Stimulated activated CD8-positive, alpha-beta memory T cell treated with anti-CD3 and anti-CD28 coated beads, Interleukin-4, amount 100 ng/mL, for 4 hours (primary cell): ENCODE results near the gene TEX53.

Experiments used
- DNase-seq, 2 donors: peaks; one replicate each; pipeline ENCODE4 v3.0.0-alpha.2; 2020; ENCODE audit warnings: low read depth in 2 of 2, low spot score in 1 of 2

Gene TEX53

DNA sequence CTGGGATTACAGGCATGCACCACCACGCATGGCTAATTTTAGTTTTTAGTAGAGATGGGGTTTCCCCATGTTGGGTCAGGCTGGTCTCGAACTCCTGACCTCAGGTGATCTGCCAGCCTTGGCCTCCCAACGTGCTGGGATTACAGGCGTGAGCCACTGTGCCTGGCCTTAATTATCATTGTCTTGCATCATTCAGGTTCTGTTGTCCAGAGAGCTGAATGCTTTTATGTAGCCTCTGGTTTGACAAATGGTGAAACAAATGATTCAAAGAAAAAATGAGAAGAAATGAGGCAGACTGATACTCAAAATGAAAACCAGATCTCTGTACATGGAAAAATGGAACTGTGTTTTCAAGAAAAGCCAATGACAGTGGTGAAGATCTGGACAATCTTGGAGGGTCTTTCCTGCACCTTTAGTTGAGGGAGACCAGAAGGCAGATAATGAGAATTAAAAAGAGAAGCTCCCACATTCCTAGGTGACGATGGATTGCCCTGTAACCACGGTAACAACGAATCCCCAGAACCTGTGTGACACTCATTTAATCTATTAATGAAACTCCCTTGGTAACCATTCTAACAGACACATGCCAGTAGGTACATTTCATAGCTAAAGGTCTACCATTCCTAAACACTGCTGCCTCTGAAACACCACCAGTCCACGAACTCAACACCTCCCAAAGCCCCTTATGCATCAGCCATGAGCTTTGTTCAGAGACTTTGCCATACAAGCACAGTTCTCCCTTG is 22.8 kb upstream of the TEX53 start:
- no peak for DNase-seq

DNA sequence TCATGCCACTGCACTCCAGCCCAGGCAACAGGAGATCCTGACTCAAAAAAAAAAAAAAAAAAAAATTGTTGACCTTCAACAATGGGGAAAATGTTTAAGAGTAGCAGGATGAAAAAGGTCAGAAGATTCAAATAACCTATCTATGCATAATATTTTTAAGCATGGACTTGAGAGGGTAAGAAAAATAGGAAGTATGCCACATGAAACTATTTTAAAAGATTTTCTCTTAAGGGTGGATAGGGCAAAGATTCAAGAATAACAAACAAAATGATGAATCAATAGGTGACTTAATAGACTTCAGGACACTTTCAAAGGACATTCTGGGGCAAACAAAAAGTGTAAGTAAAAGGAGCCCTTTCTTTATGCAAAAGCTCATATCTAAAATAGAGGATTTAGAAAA is 21.2 kb upstream of the TEX53 start:
- DNase-seq, result no peak

DNA sequence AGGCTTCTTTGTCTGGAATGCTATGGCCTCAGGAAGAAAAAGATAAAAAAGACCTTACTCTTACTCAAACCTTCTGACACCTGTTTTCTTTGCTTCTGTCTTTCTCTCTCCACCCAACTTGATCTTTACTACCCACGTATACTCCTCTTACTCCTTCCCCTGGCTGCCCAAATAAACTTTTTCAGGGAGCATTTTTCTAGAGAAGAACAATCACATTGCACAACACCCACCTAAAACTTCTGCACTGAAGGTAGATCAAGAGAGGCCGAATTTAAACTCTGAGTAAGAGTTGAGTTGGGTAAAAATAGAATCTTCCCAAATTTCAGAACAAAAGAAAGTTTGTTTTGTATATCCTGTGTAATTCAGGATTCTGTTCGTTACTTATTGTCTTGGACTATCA is 20.5 kb upstream of the TEX53 start:
- DNase-seq, result no peak

DNA sequence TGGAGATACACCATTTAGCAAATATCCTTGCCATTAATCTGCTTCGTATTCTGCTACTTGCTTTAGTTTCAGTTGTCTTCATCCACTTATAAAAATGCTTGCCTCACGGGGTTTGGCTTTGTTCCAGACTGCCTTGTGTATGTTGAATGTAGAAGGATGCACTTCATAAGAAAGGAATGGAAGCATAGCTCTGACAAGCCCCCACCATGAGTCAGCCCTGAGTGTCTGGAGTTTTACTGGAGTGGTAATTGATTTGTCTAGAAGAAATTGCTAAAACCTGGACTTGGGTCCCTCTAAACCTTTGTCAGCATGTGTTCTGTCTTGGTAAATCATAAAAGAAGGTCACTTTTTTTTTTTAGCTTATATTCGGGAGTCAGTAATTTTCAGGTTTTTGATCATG is 19.8 kb upstream of the TEX53 start:
- DNase-seq, result no peak

DNA sequence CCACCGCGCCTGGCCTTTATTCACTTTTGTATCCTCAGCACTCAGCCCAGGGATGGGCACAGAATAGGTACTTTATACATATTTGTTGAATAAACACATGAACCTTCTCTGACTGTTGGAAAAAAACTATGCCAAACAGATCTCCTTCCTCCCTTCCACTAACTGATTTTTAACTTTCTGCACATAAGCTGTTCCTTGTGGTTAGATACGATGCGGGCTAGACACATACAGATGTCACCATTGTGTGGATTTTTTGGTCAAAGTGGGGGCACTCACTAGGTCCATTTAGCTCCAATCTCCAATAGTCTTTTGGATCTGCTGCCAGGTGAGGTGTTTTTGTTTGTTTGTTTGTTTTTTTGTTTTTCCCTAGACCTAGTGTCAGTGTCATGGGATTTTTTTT is 19.3 kb upstream of the TEX53 start:
- no peak for DNase-seq

DNA sequence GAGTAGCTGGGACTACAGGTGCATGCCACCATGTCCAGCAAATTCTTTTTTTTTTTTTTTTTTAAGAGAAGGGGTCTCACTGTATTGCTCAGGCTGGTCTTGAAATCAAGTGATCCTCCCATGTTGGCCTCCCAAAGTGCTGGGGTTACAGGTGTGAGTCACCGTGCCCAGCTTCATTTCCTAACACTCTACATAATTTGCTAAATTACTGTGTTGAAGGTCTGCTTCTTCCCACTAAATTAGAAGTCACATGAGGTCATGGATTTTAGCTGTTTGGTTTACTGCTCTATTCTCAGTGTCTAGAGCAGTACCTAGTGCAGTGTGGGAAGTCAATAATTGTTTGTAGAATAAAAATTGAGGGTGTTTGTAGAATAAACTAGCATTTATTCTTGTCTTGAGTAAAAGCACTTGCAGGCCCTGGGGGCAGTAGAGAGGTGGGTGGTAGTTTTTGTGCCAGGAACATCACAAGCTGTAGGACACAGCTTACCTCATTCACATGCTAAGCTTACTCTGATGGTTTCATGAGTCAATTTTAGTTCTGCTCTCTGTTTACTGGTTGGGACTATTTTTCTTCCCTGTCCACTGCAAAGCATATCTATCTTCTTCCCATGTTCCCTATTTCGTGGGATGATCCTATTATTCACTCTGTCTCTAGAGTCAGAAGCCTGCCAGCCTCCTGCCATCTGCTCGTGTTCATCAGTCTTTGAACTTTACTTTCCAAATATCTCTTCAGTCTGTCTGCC is 17.4 kb upstream of the TEX53 start:
- no peak for DNase-seq

DNA sequence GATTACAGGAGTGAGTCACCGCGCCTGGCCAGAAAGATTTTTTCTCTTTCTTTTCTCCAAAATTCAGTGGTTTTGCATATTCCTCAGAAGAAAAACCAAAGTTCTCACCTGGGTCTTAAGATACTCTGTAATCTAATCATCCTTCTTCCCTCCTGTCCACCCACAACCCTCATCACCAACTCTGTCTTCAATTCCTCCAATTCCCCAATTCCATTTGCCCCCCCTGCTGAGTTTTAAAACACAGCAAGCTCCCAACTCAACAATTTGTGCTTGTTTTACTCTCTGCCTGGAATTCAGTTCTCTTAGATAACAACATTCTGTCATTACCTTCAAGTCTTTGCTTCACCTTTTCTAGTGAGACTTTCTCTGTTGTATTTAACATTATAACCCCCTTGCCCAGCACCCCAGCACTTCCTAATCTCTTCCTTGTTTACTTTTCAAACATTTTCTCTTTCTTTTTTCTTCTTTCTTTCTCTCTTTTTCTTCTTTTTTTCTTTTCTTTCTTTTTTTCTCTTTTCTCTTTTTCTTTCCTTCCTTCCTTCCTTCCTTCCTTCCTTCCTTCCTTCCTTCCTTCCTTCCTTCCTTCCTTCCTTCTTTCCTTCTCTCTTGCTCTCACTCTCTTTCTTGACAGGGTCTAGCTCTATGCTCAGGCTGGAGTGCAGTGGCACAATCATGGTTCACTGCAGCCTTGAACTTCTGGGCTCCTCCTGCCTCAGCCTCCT is 16.6 kb upstream of the TEX53 start:
- no peak for DNase-seq

DNA sequence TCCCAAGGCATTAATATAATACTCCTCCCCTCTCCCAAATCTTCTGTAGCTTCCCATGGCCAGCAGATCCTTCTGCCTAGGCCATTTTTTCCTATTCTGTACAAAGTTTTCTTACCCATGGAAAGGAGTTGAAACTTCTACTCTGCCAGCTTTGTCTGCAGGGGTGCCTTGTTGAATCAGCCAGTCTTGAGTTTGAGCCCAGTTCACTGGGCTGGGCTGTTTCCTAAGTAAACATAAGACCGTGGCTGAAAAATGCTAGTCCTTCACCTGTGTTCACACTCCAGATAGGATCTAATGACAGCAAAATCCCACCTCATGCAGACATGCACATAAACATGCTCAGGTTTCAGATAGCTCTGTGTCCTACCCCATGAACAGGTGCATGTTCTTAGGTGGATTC is 14.0 kb upstream of the TEX53 start:
- DNase-seq, result no peak

DNA sequence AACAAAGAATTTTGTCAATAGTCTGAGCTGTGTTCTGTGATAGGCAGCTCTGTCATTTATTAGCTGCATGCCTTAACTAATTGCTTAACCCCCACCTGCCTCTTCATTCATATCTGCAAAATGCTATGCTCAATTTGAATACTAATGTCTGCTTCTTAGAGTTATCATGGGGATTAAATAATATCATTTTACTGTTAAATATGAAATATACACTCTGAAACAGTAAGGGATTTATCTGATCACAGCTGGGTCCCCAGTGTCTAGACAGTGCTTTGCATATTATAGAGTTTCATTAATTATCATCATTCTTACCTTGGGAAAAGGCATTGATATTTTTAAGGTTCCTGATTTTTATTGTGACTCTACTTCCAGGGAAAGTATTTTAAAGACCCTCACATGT is 12.4 kb upstream of the TEX53 start:
- no peak for DNase-seq

DNA sequence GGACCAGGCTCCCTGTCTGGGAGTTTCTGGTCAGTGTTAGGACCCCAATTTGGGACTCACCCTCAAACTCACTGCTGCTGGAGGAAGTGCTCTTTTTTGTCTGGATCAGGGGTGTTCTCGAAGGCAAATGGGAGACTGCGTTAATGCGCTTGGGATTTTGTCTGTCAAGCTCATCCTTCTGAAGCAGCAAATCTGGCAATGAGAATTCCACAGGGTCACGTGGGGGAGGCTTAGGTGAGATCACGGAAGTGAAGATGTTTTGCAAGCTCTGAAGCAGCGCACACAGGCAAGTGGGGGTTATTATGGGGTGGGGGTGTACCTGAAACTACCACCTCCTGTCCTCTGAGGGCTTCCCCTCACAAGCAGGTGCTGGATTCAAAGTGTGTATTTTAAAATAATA is 10.5 kb upstream of the TEX53 start:
- no peak for DNase-seq

DNA sequence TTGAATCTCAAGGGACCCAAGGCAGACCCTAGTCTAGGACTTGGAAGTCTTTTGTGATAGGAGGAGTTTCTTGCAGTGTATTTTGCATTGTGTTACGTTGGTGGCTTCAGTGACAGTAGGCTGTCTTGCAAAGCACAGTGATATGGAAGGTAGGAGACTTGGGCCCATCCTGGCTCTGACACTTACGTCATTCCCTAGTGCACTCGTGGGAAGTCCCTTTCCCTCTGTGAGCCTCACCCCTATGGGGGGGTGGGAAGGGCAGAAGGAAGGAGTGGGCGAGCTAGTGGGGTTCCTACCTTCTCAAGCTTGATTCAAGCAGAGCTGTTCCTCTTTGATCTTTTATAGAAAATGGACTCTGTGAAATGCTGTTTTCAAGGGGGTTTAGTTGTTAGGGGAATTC is 9.2 kb upstream of the TEX53 start:
- DNase-seq, result peak in 1 of 2 donors; percentile 6

DNA sequence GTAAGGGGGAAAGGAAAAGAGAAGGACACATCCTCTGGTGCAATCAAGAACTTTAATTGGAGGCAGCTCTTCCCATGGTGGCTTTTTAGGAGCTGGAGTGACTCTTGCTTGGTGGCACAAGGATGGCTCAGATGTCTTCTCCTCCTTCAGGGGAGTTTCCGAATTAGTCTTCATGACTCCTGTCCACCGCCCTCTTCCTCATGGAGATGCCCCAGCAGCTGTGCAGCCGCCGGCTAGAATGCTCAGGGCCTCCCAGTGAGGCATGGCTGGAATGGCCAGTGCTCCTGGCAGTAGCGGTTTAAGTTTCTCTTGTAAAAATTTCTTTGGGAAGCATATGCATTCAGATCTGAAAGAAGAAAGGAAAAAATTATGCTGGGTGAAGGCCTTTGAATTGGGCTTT is 8.8 kb upstream of the TEX53 start:
- DNase-seq, result no peak

DNA sequence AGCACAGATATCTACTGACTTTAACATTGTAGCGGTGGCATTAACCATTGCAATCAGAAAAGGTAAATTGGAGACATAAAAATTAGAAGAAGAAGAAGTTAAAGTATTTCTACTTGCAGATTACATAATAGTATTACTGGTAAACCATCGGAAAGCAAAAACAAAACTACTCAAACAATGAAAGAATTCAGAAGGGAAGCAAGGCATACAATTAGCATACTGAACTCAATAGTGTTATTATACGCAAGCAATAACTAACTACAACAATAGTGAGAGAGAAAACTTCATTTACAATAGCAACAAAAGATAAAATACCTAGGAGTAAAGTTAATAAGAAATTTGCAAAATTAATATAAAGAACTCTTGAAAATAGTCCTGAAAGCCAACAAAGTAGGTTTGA is 6.6 kb upstream of the TEX53 start:
- no peak for DNase-seq

DNA sequence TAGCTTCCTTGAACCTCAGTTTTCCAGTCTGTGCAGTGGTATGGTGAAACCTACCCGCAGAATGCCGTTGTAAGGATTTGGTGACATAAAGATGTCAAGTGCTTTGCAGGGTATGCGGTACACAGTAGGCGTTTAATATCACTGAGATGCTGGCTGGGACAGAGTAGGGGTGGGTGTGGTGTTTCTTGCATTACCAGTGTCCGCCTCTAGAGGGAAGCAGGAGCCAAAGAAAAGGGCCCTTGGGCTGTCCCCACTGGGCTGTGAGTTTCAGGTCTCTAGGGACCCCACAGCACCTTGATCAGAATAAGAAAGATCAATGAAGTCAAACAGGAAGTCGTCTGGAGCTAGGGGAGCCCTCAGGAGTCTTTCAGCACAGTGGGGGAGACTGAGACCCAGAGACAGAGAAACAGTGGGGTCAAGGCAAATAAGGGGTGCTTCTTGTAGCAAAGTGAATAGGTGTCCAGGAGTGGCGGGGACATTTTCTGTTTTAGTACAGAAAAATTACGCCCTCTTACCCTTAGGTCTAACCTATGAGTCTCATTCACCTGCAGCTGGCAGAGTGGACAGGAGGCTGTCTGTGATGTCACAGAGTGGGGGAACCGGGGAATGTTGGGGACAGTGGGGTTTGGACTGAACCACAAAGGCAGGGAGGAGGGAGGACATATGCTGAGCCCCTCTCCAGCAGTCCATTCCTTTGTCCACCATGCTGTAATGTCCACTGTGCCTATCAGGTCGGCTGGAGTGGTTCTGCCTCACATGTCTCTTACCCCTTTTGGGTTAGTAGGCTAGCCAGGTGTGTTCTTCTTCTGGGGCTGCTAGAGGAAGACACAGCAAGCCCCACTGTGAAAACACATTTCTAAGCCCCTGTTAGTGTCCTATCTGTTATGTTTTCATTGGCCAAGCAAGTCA is 4.7 kb upstream of the TEX53 start:
- DNase-seq, result peak; percentile 25 to 43

DNA sequence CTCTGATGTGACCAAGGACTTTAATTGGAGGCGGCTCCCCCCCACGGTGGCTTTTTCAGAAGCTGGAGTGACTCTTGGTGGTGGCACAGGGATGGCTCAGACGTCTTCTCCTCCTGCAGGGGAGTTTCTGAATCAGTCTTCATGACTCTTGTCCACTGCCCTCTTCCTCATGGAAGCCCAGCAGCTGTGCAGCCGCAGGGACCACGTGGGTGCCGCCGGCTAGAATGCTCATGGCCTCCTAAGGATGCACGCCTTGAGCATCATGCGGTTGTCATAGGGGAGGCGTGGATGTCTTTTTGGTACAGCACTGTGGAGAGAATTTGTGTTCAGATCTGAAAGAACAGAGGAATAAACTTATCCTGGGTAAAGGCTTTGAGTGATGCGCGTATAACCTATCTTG is 1.3 kb downstream of the TEX53 start:
- DNase-seq, result no peak

DNA sequence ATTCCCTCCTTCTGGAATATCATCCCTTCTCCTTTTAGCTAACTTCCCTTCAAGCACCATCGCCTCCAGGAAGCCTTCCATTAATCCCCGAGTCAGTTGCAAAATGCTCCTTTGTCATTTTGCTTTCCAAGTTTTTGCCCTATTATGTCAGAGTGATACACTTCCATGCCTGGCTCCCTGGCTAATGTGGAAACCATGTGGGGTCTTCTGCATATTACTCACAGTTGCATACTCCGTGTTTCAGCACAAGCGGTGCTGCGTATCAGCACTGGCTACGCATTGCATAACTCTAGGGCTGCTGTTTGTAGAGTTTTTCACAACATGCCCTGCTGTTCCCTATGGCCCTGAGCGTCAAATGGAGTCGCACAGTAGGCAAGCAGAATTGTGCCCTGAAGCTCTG is 1.9 kb downstream of the TEX53 start:
- DNase-seq, result no peak

DNA sequence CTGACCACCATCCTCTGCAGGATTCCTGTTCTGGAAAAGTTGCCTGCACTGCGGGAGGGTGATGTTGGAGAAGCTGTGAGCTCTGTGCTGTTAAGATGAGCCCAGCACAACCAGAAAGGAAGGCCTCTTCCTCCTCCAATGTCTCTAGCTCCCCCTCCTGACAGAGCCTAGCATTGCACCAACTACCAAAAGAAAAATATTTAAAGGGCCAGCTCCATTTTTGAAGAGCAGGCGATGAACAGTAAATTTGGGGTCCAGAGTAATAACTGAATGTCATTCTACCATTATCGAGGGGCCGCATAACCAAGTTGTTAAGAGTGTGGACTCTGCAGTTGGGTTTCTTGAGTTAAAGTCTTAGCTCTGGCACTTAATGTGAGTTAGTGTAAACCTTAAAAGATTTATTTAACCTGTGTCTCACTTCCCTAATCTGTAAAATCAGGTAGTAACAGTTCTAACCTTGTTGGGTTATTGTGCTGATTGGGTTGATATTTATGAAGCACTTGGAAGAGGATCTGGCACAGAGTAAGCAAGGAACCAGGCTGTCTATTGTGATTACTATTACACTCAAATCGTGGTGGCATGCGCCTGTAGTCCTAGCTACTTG is 3.9 kb downstream of the TEX53 start:
- peak; percentile 31 to 73 for DNase-seq

DNA sequence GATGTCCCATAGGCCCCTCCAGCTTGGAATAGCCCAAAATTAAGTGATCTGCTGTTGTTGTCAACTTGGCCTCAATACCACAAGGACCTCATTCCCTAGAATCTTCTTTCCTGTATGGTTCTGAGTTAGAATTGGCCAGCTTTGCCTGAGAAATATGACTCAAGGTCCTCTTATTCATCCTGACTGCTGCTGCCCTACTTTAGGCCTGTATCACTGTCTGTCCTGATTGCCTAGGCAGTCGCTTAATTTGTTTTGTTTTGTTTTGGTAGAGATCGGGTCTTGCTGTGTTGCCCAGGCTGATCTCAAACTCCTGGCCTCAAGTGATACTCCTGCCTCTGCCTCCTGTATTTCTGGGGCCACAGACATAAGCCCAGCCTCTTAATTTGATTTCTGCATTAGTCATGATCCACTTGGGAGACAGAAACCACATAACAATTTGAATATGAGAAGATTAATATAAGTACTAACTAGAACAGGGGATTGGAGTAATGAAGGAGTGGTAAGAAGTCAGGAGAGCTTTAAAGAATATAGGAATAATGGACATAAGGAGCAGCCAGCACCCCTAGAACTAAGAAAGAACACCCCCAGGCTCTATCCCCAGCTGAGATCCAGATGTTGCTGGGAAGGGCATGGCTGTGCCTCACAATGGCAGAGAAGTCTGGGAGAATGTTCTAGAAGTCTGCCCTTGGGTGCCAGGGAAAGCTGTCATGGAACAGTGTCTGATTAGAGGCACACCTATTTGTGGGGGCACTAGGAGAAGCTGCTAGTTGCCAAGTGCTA is 4.6 kb downstream of the TEX53 start:
- DNase-seq, result no peak

DNA sequence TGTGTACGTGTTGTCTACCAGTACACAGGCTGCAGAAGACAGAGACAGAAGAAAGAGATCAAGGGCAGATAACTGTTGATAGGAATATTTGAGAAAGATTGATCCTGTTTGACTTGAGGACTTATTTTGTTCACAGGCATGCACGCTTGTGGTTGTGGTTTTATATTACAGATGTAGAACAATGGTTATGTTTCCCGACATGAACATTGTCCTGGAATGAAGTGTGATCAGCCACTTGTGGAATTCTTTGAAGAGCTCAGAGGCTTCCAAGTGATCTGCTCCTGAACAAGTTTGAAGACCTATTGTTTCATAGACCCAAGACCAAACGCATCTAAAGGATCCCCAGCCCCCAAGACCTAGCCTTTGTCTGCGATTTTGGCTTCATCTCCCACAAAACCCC is 13.7 kb downstream of the TEX53 start:
- DNase-seq, result no peak

DNA sequence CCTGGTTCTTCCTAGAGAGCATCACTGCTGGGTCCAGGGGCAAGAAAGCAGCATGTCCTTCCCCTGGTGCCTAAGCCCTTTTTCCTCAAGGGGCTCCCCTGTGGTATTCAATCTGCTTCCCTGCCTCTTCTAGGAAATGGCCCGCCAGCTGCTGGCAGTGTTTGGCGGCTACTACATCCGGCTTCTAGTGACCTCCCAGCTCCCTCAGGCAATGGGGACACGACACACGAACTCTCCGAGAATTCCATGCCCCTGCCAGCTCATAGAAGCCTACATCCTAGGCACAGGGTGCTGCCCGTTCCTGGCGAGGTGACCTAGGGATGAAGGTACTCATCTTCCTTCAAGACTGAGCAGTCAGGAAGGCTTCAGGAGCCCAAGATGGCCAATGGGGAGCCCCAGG is 14.6 kb downstream of the TEX53 start:
- DNase-seq, result no peak
